Right cardiac atrium (tissue), 5 donors: Measurements from ENCODE around the gene VAPA. TPM values are rescaled to one million over a fixed set of nuclear protein-coding genes. Genes with fewer than 3 reads are reported as not detected.
A peak's percentile ranks its signal among the peaks of the same experiment; 100 is the strongest.

Experiments
- ATAC-seq, 2 donors: fragments of 200-7000 bp; cut with Tn5 transposase; one replicate each; pipeline versions ENCODE4 v1.8.0 to v1.9.1; 2020; ENCODE audit warnings: moderate library complexity in 2 of 2, mild to moderate bottlenecking in 1 of 2
- DNase-seq, 3 donors: peaks; one replicate each; pipeline ENCODE4 v3.0.0-alpha.2; 2020
- H3K27ac ChIP-seq: one replicate; pipeline ENCODE4 v1.5.1; 2013; ENCODE audit warnings: mild to moderate bottlenecking, low read length, control low read depth, moderate library complexity
- H3K27me3 ChIP-seq: one replicate; pipeline ENCODE4 v1.6.1; 2013; ENCODE audit not compliant: control insufficient read depth, insufficient read depth
- H3K4me1 ChIP-seq: one replicate; pipeline ENCODE4 v1.6.1; 2013; ENCODE audit warnings: low read length; ENCODE audit not compliant: control insufficient read depth, insufficient read depth
- H3K4me3 ChIP-seq: one replicate; pipeline ENCODE4 v1.5.1; 2013; ENCODE audit warnings: low read length, control low read depth
- H3K9me3 ChIP-seq: one replicate; pipeline ENCODE4 v1.6.1; 2013; ENCODE audit warnings: low read length; ENCODE audit not compliant: control insufficient read depth
- WGBS: extraction: QIAGEN DNeasy Blood & Tissue Kit; methylation state at CpG from one replicate; pipeline ENCODE4 v1.1.7; 2013; 5-methylcytosine and 5-hydroxymethylcytosine counted together
- intact Hi-C, 4 donors: fragments of 100-400 bp; cut with DNase I; formaldehyde crosslinking; loops; one replicate each; pipeline versions ENCODE4 v1.11.0 to v1.14.0; 2022 to 2023
- polyA plus RNA-seq: library from polyadenylated mRNA; stranded (reverse); fragments of 200-250 nt; gene quantifications from one replicate; pipeline ENCODE4 v1.2.3, GENCODE V29; 2013
- total RNA-seq, 4 donors: library from RNA; stranded (reverse); fragmentation: NEBNext Ultra II Directional; extraction: Animal tissue kit (Norgen Biotek cat#: 25700); gene quantifications; one replicate each; pipeline ENCODE4 v1.2.1, GENCODE V29; 2021
- donor health status: healthy with polysubstance abuse.
- donor health status: DM: no; HTN: yes; CAD: no.
- donor health status: DM: no; HTN: no; CAD: no.
- donor health status: DM: no; HTN: yes; CAD: no; lungs with severe emphysema.
- donor health status: DM: yes; HTN: yes; CAD: no.

VAPA gene
- total and polyA plus RNA-seq, 5 donors = 172 to 206 (median 202) TPM

- Histone ChIP-seq H3K27me3 (no peaks in the 10 kb centered on the region), H3K9me3 (no peaks in the 10 kb centered on the region), H3K27ac (peak overlapping the region; percentile 93), H3K4me3 (peak overlapping the region; percentile 90), H3K4me1 (peaks cover 8% of the 10 kb centered on the region)
- WGBS = 13% methylated on average over 5 of the region's 5 CpGs
- ATAC-seq (no peak), DNase-seq (no peak)
- intact Hi-C loops = loop anchor here in 1 of 4 donors (10.0 kb wide), 1 partner anchor 111 kb away; no protein-coding TSS in a partner anchor
Observed at GRCh38 chr18:9915291-9916076, 1.7 kb downstream of the VAPA start.

- Histone ChIP-seq H3K4me3 (peak overlapping the region; percentile 90), H3K4me1 (peaks cover 10% of the 10 kb centered on the region), H3K27me3 (no peaks in the 10 kb centered on the region), H3K9me3 (no peaks in the 10 kb centered on the region), H3K27ac (no peak overlapping the region)
- ATAC-seq (no peak), DNase-seq (no peak)
- WGBS = 23% methylated on average over 2 of the region's 2 CpGs
- intact Hi-C loops = loop anchor here in 1 of 4 donors (10.0 kb wide), 1 partner anchor 111 kb away; no protein-coding TSS in a partner anchor
Observed at GRCh38 chr18:9916077-9916639, 2.3 kb downstream of the VAPA start.

- Histone ChIP-seq H3K27me3 (no peaks in the 10 kb centered on the region), H3K4me3 (no peak overlapping the region), H3K9me3 (no peaks in the 10 kb centered on the region), H3K4me1 (peaks cover 10% of the 10 kb centered on the region), H3K27ac (no peak overlapping the region)
- ATAC-seq = no peak
- intact Hi-C loops = loop anchor here in 1 of 4 donors (10.0 kb wide), 1 partner anchor 112 kb away; no protein-coding TSS in a partner anchor
- DNase-seq = no peak
- WGBS = 78% methylated on average over 3 of the region's 3 CpGs
Observed at GRCh38 chr18:9916808-9917207, 3.0 kb downstream of the VAPA start.

- peak overlapping the region; percentile 8 for H3K4me3 ChIP-seq
- DNase-seq (no peak), ATAC-seq (no peak)
- intact Hi-C loops = loop anchor here in 1 of 4 donors (10.0 kb wide), 1 partner anchor 113 kb away; no protein-coding TSS in a partner anchor
- H3K27me3 ChIP-seq = no peaks in the 10 kb centered on the region
- WGBS = 7% methylated on average over 2 of the region's 2 CpGs
- no peaks in the 10 kb centered on the region for H3K9me3 ChIP-seq
- no peak overlapping the region for H3K27ac ChIP-seq
- H3K4me1 ChIP-seq = peaks cover 10% of the 10 kb centered on the region
Observed at GRCh38 chr18:9918016-9918680, 4.3 kb downstream of the VAPA start.

GRCh38 chr18:9919564-9920232 is 5.9 kb downstream of the VAPA start:
- DNase-seq = no peak
- intact Hi-C loops = loop anchor here in 2 of 4 donors (10.0 kb wide), 2 partner anchors 115 to 345 kb away; no protein-coding TSS in a partner anchor
- peak overlapping the region; percentile 29 for H3K27ac ChIP-seq
- no peak overlapping the region for H3K4me3 ChIP-seq
- no peaks in the 10 kb centered on the region for H3K27me3 ChIP-seq
- WGBS = 68% methylated on average over 8 of the region's 8 CpGs
- ATAC-seq = no peak
- H3K9me3 ChIP-seq = no peaks in the 10 kb centered on the region
- H3K4me1 ChIP-seq = peaks cover 10% of the 10 kb centered on the region

- DNase-seq (no peak), ATAC-seq (no peak)
- Histone ChIP-seq H3K4me3 (no peak overlapping the region), H3K27ac (no peak overlapping the region), H3K4me1 (peaks cover 14% of the 10 kb centered on the region), H3K27me3 (no peaks in the 10 kb centered on the region), H3K9me3 (no peaks in the 10 kb centered on the region)
- 49% methylated on average over 4 of the region's 4 CpGs for WGBS
- intact Hi-C loops = loop anchor here in 1 of 4 donors (10.0 kb wide), 1 partner anchor 348 kb away; no protein-coding TSS in a partner anchor
Observed at GRCh38 chr18:9922592-9923311, 8.9 kb downstream of the VAPA start.

- WGBS = 37% methylated on average over 4 of the region's 4 CpGs
- ATAC-seq (no peak), DNase-seq (no peak)
- intact Hi-C loops = loop anchor here in 1 of 4 donors (10.0 kb wide), 1 partner anchor 350 kb away; no protein-coding TSS in a partner anchor
- no peaks in the 10 kb centered on the region for H3K9me3 ChIP-seq
- no peak overlapping the region for H3K27ac ChIP-seq
- peaks cover 12% of the 10 kb centered on the region for H3K4me1 ChIP-seq
- H3K4me3 ChIP-seq = no peak overlapping the region
- H3K27me3 ChIP-seq = no peaks in the 10 kb centered on the region
Observed at GRCh38 chr18:9924371-9924943, 10.6 kb downstream of the VAPA start.

- intact Hi-C loops = loop anchor here in 1 of 4 donors (10.0 kb wide), 1 partner anchor 351 kb away; no protein-coding TSS in a partner anchor
- DNase-seq (no peak), ATAC-seq (peak in 1 of 2 donors; percentile 47)
- Histone ChIP-seq H3K4me1 (peaks cover 7% of the 10 kb centered on the region), H3K27me3 (no peaks in the 10 kb centered on the region), H3K9me3 (no peaks in the 10 kb centered on the region), H3K4me3 (no peak overlapping the region), H3K27ac (no peak overlapping the region)
- 37% methylated on average over 1 of the region's 1 CpG for WGBS
Observed at GRCh38 chr18:9925369-9925768, 11.6 kb downstream of the VAPA start.

- Histone ChIP-seq H3K27me3 (no peaks in the 10 kb centered on the region), H3K9me3 (no peaks in the 10 kb centered on the region), H3K4me3 (no peak overlapping the region), H3K27ac (no peak overlapping the region), H3K4me1 (peaks cover 4% of the 10 kb centered on the region)
- no peak for DNase-seq
- intact Hi-C loops = loop anchor here in 1 of 4 donors (10.0 kb wide), 1 partner anchor 351 kb away; no protein-coding TSS in a partner anchor
- 79% methylated on average over 4 of the region's 4 CpGs for WGBS
- no peak for ATAC-seq
Observed at GRCh38 chr18:9925795-9926194, 12.0 kb downstream of the VAPA start.
